Bladder microvascular endothelial cell (primary cell): ENCODE measurements around the gene MYNN. TPM values are rescaled to one million over a fixed set of nuclear protein-coding genes. Genes with fewer than 3 reads are reported as not detected.

Experiments
- total RNA-seq: library from RNA; depleted of rRNA; stranded (reverse); fragments of >200 nt; gene quantifications from 2 replicates; pipeline ENCODE4 v1.2.3, GENCODE V29; 2014

Gene MYNN
- 18.8 and 24.2 TPM in 2 replicates for total RNA-seq

GRCh38 chr3:169772897-169773816 lies at the start of gene MYNN:
Gene MYNN, plus strand, starts transcription at chr3:169773396. Its CDS starts 900 bp downstream, at chr3:169774296.

DNA sequence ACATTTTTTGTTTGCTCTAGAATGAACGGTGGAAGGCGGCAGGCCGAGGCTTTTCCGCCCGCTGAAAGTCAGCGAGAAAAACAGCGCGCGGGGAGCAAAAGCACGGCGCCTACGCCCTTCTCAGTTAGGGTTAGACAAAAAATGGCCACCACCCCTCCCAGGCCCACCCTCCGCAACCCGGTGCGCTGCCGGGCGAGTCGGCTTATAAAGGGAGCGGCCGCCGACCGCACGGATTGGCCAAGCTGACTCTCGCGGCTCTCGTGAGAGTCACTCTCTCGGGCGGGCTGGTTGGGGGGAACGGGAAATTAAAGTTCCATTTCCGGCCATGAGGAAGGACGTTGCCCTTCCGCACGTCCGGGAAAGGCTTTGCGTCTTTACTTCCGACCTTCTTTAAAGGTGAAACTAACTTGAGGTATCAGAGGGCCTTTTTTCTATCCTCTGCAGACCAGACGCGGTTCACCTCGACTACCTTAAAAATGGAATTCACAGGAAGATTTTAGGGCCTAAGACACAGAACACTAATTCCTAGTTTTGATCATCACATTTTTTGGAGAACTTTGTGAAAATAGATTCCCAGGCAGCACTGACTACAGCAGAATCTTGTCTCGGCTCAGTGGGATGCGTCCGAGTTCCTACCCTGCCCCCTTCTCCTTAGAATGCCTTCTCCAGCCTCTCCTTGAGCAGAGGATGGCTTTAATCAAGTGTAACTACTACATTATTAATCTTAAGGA lies 8.1 kb upstream of the MYNN start, which contains the start of gene TERC:
TERC (minus strand) TSS at position 179 of the 731 bp plus-strand sequence.

GRCh38 chr3:169769287-169770181 lies 3.7 kb upstream of the MYNN start, which contains the start of gene ACTRT3:
Gene ACTRT3, minus strand, starts transcription at chr3:169769561. Its CDS starts 41 bp downstream, at chr3:169769520.

GRCh38 chr3:169812332-169813235 lies 39.4 kb downstream of the MYNN start, which contains the start of the genes LRRC34 and LRRIQ4:
Gene LRRC34, minus strand, starts transcription at chr3:169812904. Its CDS starts 356 bp downstream, at chr3:169812548.
Gene LRRIQ4, plus strand, starts transcription at chr3:169812870. Its CDS starts 9,052 bp downstream, at chr3:169821922.

Other genes with a start within 250 kb of the MYNN start
- gene MECOM, start 109.7 kb upstream of the MYNN start, total RNA-seq, result 36.8 and 86.5 TPM in 2 replicates
- 16.6 and 129 TPM in 2 replicates for gene TERC, start 8.3 kb upstream of the MYNN start, total RNA-seq
- gene ACTRT3, start 3.8 kb upstream of the MYNN start, total RNA-seq, result 1.5 and 2.0 TPM in 2 replicates
- not detected in 2 replicates for gene LRRIQ4, start 39.5 kb downstream of the MYNN start, total RNA-seq
- gene LRRC34, start 39.5 kb downstream of the MYNN start, total RNA-seq, result 0.16 and 1.3 TPM in 2 replicates
- gene LRRC31, start 96.5 kb downstream of the MYNN start, total RNA-seq, result not detected in 2 replicates
- gene SAMD7, start 138.2 kb downstream of the MYNN start, total RNA-seq, result not detected in 2 replicates
- 22.5 and 65.2 TPM in 2 replicates for gene SEC62, start 193.4 kb downstream of the MYNN start, total RNA-seq